ENCODE results near the gene STK32B. TPM values are rescaled to one million over a fixed set of nuclear protein-coding genes. Genes with fewer than 3 reads are reported as not detected.

STK32B gene
- polyA plus RNA-seq, 1 experiment, result 4.3 TPM

GRCh38 chr4:5545271-5545670 is 494.0 kb downstream of the STK32B start:
- Histone ChIP-seq H3K9me3 (ENCODE audit: control insufficient read depth, insufficient read depth, low read length) (peaks cover 10% of the 10 kb centered on the region; the same call in 1 of the 2 replicates), H3K4me3 (ENCODE audit: low read depth, low read length) (no peak overlapping the region), H3K27ac (ENCODE audit: low read depth, low read length) (no peak overlapping the region), H3K27me3 (ENCODE audit: control insufficient read depth, insufficient read depth, low read length) (no peaks in the 10 kb centered on the region)
- no peak for TF ChIP-seq CTCF (IDR thresholded peaks at IDR 0.05; ENCODE audit: low read depth, low read length)
- POLR2A ChIA-PET, result no interaction called here
- CTCF ChIA-PET, result no interaction called here
- DNase-seq (ENCODE audit: low read depth, low spot score), result no peak

GRCh38 chr4:5547651-5548249 is 496.5 kb downstream of the STK32B start:
- POLR2A ChIA-PET, result no interaction called here
- H3K27ac ChIP-seq (ENCODE audit: low read depth, low read length), result no peak overlapping the region
- H3K9me3 ChIP-seq (ENCODE audit: control insufficient read depth, insufficient read depth, low read length), result peaks cover 10% of the 10 kb centered on the region; the same call in 1 of the 2 replicates
- no peaks in the 10 kb centered on the region for H3K27me3 ChIP-seq (ENCODE audit: control insufficient read depth, insufficient read depth, low read length)
- CTCF ChIA-PET, result no interaction called here
- TF ChIP-seq CTCF (IDR thresholded peaks at IDR 0.05; ENCODE audit: low read depth, low read length), result no peak
- no peak overlapping the region for H3K4me3 ChIP-seq (ENCODE audit: low read depth, low read length)
- DNase-seq (ENCODE audit: low read depth, low spot score), result no peak

Small RNA genes lying within 50 kb of the gene (small RNA-seq; reads per million reads assigned to genes)
- gene RF00019 (ENCODE audit: insufficient read length, low read depth), result not detected

Other genes with a start within 250 kb of the STK32B start
- gene MSX1, start 191.8 kb upstream of the STK32B start, polyA plus RNA-seq (2011; rRNA removed), result 1.7 TPM in 2 replicates
- gene CYTL1, start 32.0 kb upstream of the STK32B start, polyA plus RNA-seq (2011; rRNA removed), result 26.3 and 30.0 TPM in 2 replicates

Data from AG04450 (cell line).